Testis (tissue), 3 donors: ENCODE data around the gene WFDC5. TPM values are rescaled to one million over a fixed set of nuclear protein-coding genes. Genes with fewer than 3 reads are reported as not detected.
"Not testable (repeated sequence)": the region's sequence is repeated elsewhere in the genome, so short reads cannot be mapped to it uniquely, and the experiment has no call there.

Experiments
- DNase-seq: peaks from one replicate; pipeline ENCODE4 v3.0.0-alpha.2; 2019
- H3K27ac ChIP-seq, 2 donors: fragments of 200-600 bp; sonication (generic); one replicate each; pipeline ENCODE4 v1.5.1; 2019
- H3K27me3 ChIP-seq: fragments of 200-600 bp; sonication (generic); one replicate; pipeline ENCODE4 v1.5.1; 2019
- H3K36me3 ChIP-seq: fragments of 200-600 bp; sonication (generic); one replicate; pipeline ENCODE4 v1.5.1; 2017; ENCODE audit warnings: low read depth; ENCODE audit errors: missing control alignments
- H3K4me1 ChIP-seq: fragments of 200-600 bp; sonication (generic); one replicate; pipeline ENCODE4 v1.5.1; 2019
- H3K4me3 ChIP-seq, 2 donors: fragments of 200-600 bp; sonication (generic); one replicate each; pipeline ENCODE4 v1.5.1; 2017 to 2019
- H3K9me3 ChIP-seq: fragments of 200-600 bp; sonication (generic); one replicate; pipeline ENCODE4 v1.5.1; 2017
- CTCF ChIP-seq, 3 experiments: fragments of 450-650 bp in 2 of 3; fragments of 200-600 bp in 1 of 3; sonication (generic) in 1 of 3; IDR thresholded peaks; one replicate each; pipeline ENCODE4 v1.5.1; 2016 to 2019; ENCODE audit warnings: antibody characterized with exemption in 3 of 3, mild to moderate bottlenecking in 2 of 3, moderate library complexity in 1 of 3
- POLR2A ChIP-seq: fragments of 450-650 bp; IDR thresholded peaks from one replicate; pipeline ENCODE4 v1.6.1; 2017; ENCODE audit warnings: antibody characterized with exemption, mild to moderate bottlenecking, moderate library complexity
- WGBS, 2 donors: methylation state at CpG; one replicate each; pipeline ENCODE4 v1.1.5; 2018; 5-methylcytosine and 5-hydroxymethylcytosine counted together
- intact Hi-C: fragments of 100-400 bp; cut with DNase I; formaldehyde crosslinking; loops from one replicate; pipeline ENCODE4 v1.15.1; 2023; ENCODE audit warnings: low total_unique reads
- polyA plus RNA-seq: library from polyadenylated mRNA; stranded (reverse); fragments of 350-450 nt; fragmentation: Illumina TruSeq; extraction: RNeasy Lipid Tissue Mini Kit (QIAGEN cat#74804); gene quantifications from one replicate; pipeline ENCODE4 v1.2.3, GENCODE V29; 2014; ENCODE audit warnings: low read depth, low replicate concordance; ENCODE audit not compliant: insufficient read depth
- total RNA-seq, 2 donors: library from RNA; depleted of rRNA; stranded (reverse); fragments of >200 nt; gene quantifications; one replicate each; pipeline ENCODE4 v1.2.3, GENCODE V29; 2016

WFDC5 gene
- total and polyA plus RNA-seq, 3 donors from 2014 or later = 0.87 to 2.1 (median 1.4) TPM

DNA sequence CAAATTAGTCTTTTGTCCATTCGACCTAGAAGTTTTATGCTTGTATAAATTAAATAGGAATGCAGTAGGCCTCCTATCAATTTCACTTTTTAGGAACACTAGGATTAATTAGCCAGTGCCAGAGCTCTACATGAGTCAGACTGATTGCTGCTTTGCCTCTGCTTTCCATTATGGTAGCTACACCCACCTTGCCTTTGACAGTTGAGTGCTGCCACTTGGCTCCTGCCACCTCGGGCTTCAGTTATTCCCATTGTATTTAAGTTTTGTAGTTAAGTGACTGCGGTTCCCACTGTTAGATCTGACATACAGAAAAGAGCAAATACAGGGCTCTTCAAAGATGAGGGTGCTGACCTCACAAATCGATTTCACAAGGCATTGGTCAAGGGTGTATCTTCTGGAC is 25.9 kb upstream of the WFDC5 start:
- no peaks in the 10 kb centered on the region for H3K9me3 ChIP-seq
- intact Hi-C loops = no loop called here
- WGBS, 2 donors = 73 to 84% methylated on average over 4 of the region's 4 CpGs

DNA sequence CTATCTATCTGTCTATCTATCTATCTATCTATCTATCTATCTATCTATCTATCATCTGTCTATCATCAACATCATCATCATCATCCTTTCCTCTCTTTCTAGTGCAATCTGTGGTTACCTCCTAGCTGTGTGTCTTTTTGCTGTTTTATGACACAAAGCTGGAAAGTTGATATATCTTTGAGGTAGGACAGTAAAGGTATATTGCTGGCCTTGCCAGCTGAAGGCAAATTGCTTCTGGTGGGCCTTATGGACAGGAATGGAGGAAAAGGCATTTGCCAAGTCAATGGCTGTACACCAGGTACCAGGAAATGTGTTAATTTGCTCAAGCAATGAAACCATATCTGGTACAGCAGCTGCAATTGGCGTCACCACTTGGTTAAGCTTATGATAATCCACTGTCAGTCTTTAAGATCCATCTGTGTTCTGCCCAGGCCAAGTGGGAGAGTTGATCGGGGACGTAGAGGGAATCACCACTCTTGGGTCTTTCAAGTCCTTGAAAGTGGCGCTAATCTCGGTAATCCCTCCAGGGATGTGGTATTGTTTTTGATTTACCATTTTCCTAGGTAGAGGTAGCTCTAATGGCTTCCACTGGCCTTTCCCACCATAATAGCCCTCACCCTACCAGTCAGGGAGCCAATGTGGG is 24.9 kb upstream of the WFDC5 start:
- WGBS, 2 donors = 93 to 96% methylated on average over 5 of the region's 5 CpGs
- intact Hi-C loops = not testable (repeated sequence)

More for the DNA sequence above, 25.9 kb upstream of the WFDC5 start:
- DNase-seq = no peak
- H3K27ac ChIP-seq = no peak overlapping the region
- no peaks in the 10 kb centered on the region for H3K27me3 ChIP-seq
- no peaks in the 10 kb centered on the region for H3K4me1 ChIP-seq
- no peaks in the 10 kb centered on the region for H3K36me3 ChIP-seq
- TF ChIP-seq CTCF (IDR thresholded peaks at IDR 0.05) = no peak
- TF ChIP-seq POLR2A = no peak
- H3K4me3 ChIP-seq = no peak overlapping the region

DNA sequence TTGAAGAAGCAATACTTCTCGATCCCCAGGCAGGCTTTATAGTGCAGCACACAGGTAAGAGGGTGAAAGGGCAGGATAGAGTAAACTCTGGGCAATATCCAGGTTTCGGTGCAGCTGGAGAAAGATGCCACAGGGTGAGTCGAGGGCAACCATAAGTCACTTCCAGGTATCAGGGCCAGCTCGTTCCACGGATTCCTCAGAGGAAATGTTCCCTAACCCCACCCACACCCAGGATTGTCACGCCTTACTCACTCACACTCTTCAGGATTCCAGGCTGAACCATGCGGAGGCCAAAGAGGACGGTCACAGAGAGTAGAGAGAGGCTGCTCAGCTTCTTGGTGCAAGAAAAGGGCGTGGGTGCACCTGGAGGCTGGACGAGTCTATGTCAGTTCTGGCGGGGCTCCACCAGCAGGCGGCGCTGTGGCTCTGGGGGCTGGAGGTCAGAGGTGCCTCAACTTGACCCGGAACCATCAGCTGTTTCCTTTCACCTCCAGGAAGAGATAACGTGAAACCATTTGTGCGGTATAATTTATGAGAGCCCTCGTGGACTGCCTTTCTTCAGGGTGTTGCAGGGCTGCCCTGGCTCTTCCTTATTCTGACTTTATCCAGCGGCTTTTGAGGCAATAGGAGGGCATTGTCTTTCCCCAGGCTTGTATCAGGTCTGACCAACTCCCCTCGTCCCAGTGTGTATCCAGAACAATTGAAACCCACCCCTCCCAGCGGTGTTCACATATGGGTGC is 23.8 kb upstream of the WFDC5 start:
- WGBS, 2 donors = 36 to 42% methylated on average over 20 of the region's 20 CpGs

More for the DNA sequence above, 24.9 kb upstream of the WFDC5 start:
- H3K9me3 ChIP-seq, DNase-seq, H3K4me1 ChIP-seq, H3K27me3 ChIP-seq, H3K27ac ChIP-seq, H3K36me3 ChIP-seq, H3K4me3 ChIP-seq: not testable (repeated sequence)

DNA sequence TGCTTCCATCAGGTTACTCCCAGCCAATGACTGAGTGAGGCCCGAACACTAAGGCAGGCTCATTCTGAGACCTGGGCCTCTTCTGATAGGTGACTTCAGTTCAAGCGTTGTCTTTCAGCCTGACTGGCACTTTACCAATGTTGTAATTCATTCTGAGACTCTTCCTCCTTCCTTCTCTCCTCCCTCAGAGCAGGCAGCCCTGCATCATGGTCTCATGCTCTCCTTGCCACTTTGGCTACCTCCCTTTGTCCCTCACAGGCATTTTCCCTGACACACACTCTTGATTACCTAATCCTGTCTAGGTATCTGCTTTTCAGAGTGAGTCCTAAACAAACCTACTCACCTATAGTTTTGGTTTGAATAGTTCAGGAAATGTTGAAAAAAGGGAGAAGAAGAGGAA is 21.9 kb upstream of the WFDC5 start:
- 81 to 92% methylated on average over 1 to 2 of the region's 2 CpGs for WGBS, 2 donors
- TF ChIP-seq CTCF (IDR thresholded peaks at IDR 0.05) = no peak
- no peak for TF ChIP-seq POLR2A
- H3K36me3 ChIP-seq = no peaks in the 10 kb centered on the region
- H3K4me3 ChIP-seq = no peak overlapping the region
- H3K27me3 ChIP-seq = no peaks in the 10 kb centered on the region
- intact Hi-C loops = no loop called here
- DNase-seq = no peak
- H3K4me1 ChIP-seq = no peaks in the 10 kb centered on the region
- no peaks in the 10 kb centered on the region for H3K9me3 ChIP-seq
- no peak overlapping the region for H3K27ac ChIP-seq

More for the DNA sequence above, 23.8 kb upstream of the WFDC5 start:
- H3K9me3 ChIP-seq = no peaks in the 10 kb centered on the region
- H3K4me3 ChIP-seq = no peak overlapping the region
- DNase-seq = peak; percentile 83
- H3K36me3 ChIP-seq = no peaks in the 10 kb centered on the region
- TF ChIP-seq POLR2A (no peak), CTCF (IDR thresholded peaks at IDR 0.05) (peak; percentile 54 to 70 (median 68))
- no peaks in the 10 kb centered on the region for H3K4me1 ChIP-seq
- intact Hi-C loops = no loop called here
- H3K27ac ChIP-seq = no peak overlapping the region
- H3K27me3 ChIP-seq = no peaks in the 10 kb centered on the region

- Histone ChIP-seq H3K4me3 (no peak overlapping the region), H3K4me1 (no peaks in the 10 kb centered on the region), H3K27me3 (no peaks in the 10 kb centered on the region), H3K36me3 (no peaks in the 10 kb centered on the region), H3K9me3 (no peaks in the 10 kb centered on the region), H3K27ac (no peak overlapping the region)
- intact Hi-C loops = no loop called here
- 69 to 77% methylated on average over 2 of the region's 2 CpGs for WGBS, 2 donors
- TF ChIP-seq CTCF (IDR thresholded peaks at IDR 0.05) (no peak), POLR2A (no peak)
- DNase-seq = no peak
Observed at GRCh38 chr20:45128099-45128498, 13.1 kb upstream of the WFDC5 start.
